Activated CD4-positive, alpha-beta T cell treated with anti-CD3 and anti-CD28 coated beads, Interleukin-2, amount 10 ng/mL, durations not matched to agents 7 days and 5 days (primary cell): Measurements from ENCODE around the gene SLC43A1. TPM values are rescaled to one million over a fixed set of nuclear protein-coding genes. Genes with fewer than 3 reads are reported as not detected.
A peak's percentile ranks its signal among the peaks of the same experiment; 100 is the strongest.

Experiments
- CTCF ChIA-PET: fragments of 350-600 bp; sonication (Branson Sonifier 250); formaldehyde crosslinking; loops from one replicate; lab custom pipeline; 2021; ENCODE audit warnings: antibody characterized with exemption; lab: Charles Lee
- POLR2A ChIA-PET: fragments of 350-600 bp; sonication (Branson Sonifier 250); formaldehyde crosslinking; loops from one replicate; lab custom pipeline; 2021; ENCODE audit warnings: antibody characterized with exemption; lab: Charles Lee
- DNase-seq: peaks from one replicate; pipeline ENCODE4 v3.0.0-alpha.2; 2020
- H3K27ac Mint-ChIP-seq: one replicate; pipeline ENCODE4 v1.8.0; 2021; ENCODE audit warnings: mild to moderate bottlenecking, moderate library complexity, mixed read lengths
- H3K27me3 Mint-ChIP-seq: one replicate; pipeline ENCODE4 v1.8.0; 2021; ENCODE audit warnings: mixed read lengths
- H3K36me3 Mint-ChIP-seq: one replicate; pipeline ENCODE4 v1.8.0; 2021; ENCODE audit warnings: low read depth, mixed read lengths
- H3K4me1 Mint-ChIP-seq: one replicate; pipeline ENCODE4 v1.8.0; 2021; ENCODE audit warnings: mixed read lengths
- H3K4me3 Mint-ChIP-seq: one replicate; pipeline ENCODE4 v1.8.0; 2021; ENCODE audit warnings: mild to moderate bottlenecking, moderate library complexity, mixed read lengths
- H3K9me3 Mint-ChIP-seq: one replicate; pipeline ENCODE4 v1.8.0; 2021; ENCODE audit warnings: mixed read lengths
- total RNA-seq, 2 experiments: library from RNA; stranded (reverse); gene quantifications; one replicate each; pipeline ENCODE4 v1.2.3, GENCODE V29; 2021

Gene SLC43A1
- 10 to 100 TPM; 22.9 to 23.4 TPM for total RNA-seq

GRCh38 chr11:57515332-57516060, at the start of gene SLC43A1:
SLC43A1 (minus strand) TSS chr11:57515702; CDS start chr11:57514111, 1,591 bp downstream.
- Mint-ChIP-seq H3K4me1 (peaks cover 31% of the 10 kb centered on the region), H3K4me3 (peak within 1 kb of the TSS; percentile 99), H3K9me3 (no peaks in the 10 kb centered on the region), H3K27ac (peak within 1 kb of the TSS; percentile 94), H3K36me3 (peaks cover 2% of the 10 kb centered on the region), H3K27me3 (no peaks in the 10 kb centered on the region)
- peak; percentile 36 for DNase-seq
- ChIA-PET CTCF (interaction anchor here (0.7 to 6.5 kb wide), 10 partner anchors 9 to 129 kb away, joined by 3 to 49 read pairs (median 7); partner anchors contain the start of gene RTN4RL2), POLR2A (interaction anchor here (1.2 kb wide), 1 partner anchor 15 kb away, joined by 3 read pairs; the partner anchor contains the start of gene TIMM10)

GRCh38 chr11:57562596-57562995, 47.1 kb upstream of the SLC43A1 start:
- CTCF ChIA-PET: interaction anchor here (1.1 kb wide), 2 partner anchors 11 to 15 kb away, joined by 3 to 4 read pairs; no protein-coding TSS in a partner anchor
- Mint-ChIP-seq H3K27ac (peak overlapping the region; percentile 37), H3K36me3 (peaks cover 67% of the 10 kb centered on the region), H3K9me3 (no peaks in the 10 kb centered on the region), H3K4me3 (no peak overlapping the region), H3K4me1 (peaks cover 49% of the 10 kb centered on the region), H3K27me3 (no peaks in the 10 kb centered on the region)
- DNase-seq: no peak
- POLR2A ChIA-PET: no interaction called here

- no peak for DNase-seq
- ChIA-PET POLR2A (interaction anchor here (0.5 kb wide), 1 partner anchor 27 kb away, joined by 3 read pairs; no protein-coding TSS in a partner anchor), CTCF (no interaction called here)
- H3K27me3 Mint-ChIP-seq: no peaks in the 10 kb centered on the region
- peaks cover 74% of the 10 kb centered on the region for H3K36me3 Mint-ChIP-seq
- peaks cover 54% of the 10 kb centered on the region for H3K4me1 Mint-ChIP-seq
- H3K9me3 Mint-ChIP-seq: no peaks in the 10 kb centered on the region
- no peak overlapping the region for H3K4me3 Mint-ChIP-seq
- no peak overlapping the region for H3K27ac Mint-ChIP-seq
Observed at GRCh38 chr11:57560146-57560545, 44.6 kb upstream of the SLC43A1 start.

GRCh38 chr11:57556041-57556440, 40.5 kb upstream of the SLC43A1 start:
- Mint-ChIP-seq H3K27me3 (no peaks in the 10 kb centered on the region), H3K36me3 (peaks cover 72% of the 10 kb centered on the region), H3K4me3 (no peak overlapping the region), H3K9me3 (no peaks in the 10 kb centered on the region), H3K27ac (no peak overlapping the region), H3K4me1 (peaks cover 22% of the 10 kb centered on the region)
- POLR2A ChIA-PET: no interaction called here
- no peak for DNase-seq
- CTCF ChIA-PET: interaction anchor here (1.8 kb wide), 1 partner anchor 12 kb away, joined by 4 read pairs; the partner anchor contains the start of gene UBE2L6

- POLR2A ChIA-PET: no interaction called here
- peaks cover 20% of the 10 kb centered on the region for H3K4me1 Mint-ChIP-seq
- H3K9me3 Mint-ChIP-seq: no peaks in the 10 kb centered on the region
- CTCF ChIA-PET: interaction anchor here (0.6 to 1.8 kb wide), 2 partner anchors 12 to 141 kb away, joined by 4 read pairs; partner anchors contain the start of gene UBE2L6
- H3K27me3 Mint-ChIP-seq: no peaks in the 10 kb centered on the region
- H3K36me3 Mint-ChIP-seq: peaks cover 73% of the 10 kb centered on the region
- H3K27ac Mint-ChIP-seq: no peak overlapping the region
- no peak for DNase-seq
- no peak overlapping the region for H3K4me3 Mint-ChIP-seq
Observed at GRCh38 chr11:57555393-57555792, 39.9 kb upstream of the SLC43A1 start.

DNA sequence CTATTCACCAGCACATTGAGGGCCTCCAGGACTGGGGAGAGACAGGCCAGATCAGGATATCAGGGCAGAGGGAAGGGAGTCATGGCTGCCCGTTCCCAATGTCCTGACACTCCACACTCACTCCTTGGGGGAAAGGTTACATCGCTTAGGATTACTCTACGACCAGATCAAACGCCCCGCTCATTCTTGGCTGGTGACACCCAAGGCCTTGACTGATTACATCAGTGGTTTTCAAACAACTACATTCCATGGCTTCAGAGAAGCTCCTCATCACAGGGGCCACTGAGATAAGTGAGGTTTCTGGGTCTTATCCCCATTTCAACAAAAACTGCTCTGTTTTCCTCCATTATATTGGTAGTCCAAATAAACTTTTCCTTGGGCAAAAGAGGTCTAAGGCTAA, 37.0 kb upstream of the SLC43A1 start:
- POLR2A ChIA-PET: no interaction called here
- Mint-ChIP-seq H3K4me3 (no peak overlapping the region), H3K27me3 (no peaks in the 10 kb centered on the region), H3K36me3 (peaks cover 75% of the 10 kb centered on the region), H3K9me3 (no peaks in the 10 kb centered on the region), H3K27ac (no peak overlapping the region), H3K4me1 (peaks cover 21% of the 10 kb centered on the region)
- CTCF ChIA-PET: interaction anchor here (0.6 to 1.0 kb wide), 2 partner anchors 11 to 81 kb away, joined by 3 read pairs; no protein-coding TSS in a partner anchor
- no peak for DNase-seq

DNA sequence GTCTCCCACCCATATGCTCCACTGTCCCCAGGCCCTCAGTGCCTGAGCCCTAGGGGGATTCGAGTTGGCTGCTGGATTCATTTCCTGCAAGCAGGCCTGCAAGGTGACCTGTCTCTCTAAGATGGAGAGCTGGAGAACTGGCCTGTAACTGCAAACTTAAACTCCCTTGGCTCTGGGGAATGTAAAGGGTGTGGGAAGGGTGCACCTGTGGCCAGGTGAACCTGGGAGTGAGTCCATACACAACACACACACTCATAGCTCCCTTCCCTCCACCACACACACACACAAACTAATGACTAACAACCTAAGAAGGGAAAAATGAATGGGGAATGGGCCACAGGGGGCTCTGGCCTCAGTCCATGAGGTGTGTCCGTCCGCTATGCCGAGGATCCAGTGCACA, 36.4 kb upstream of the SLC43A1 start:
- Mint-ChIP-seq H3K36me3 (peaks cover 74% of the 10 kb centered on the region), H3K27me3 (no peaks in the 10 kb centered on the region), H3K4me3 (no peak overlapping the region), H3K9me3 (no peaks in the 10 kb centered on the region), H3K4me1 (peaks cover 18% of the 10 kb centered on the region), H3K27ac (no peak overlapping the region)
- ChIA-PET CTCF (interaction anchor here (0.6 to 1.4 kb wide), 3 partner anchors 10 to 82 kb away, joined by 3 to 4 read pairs (median 3); no protein-coding TSS in a partner anchor), POLR2A (no interaction called here)
- DNase-seq: no peak

DNA sequence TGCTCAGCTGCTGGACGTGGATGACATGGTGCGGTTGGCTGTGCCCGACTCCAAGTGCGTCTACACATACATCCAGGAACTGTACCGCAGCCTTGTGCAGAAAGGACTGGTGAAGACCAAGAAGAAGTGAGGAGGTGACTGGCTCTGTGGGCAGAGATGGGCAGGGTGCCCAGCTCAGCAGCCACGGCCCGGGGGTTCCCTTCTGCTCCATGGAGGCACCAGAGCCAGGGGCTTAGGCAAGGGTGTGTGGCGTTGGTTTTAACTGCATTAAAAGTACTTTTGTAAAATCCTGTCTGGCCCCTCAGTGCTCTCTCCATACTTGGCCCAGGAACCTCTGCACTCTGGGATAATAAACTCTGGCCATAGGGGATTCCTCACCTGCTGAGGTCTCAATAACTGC, 34.5 kb upstream of the SLC43A1 start:
- Mint-ChIP-seq H3K27me3 (no peaks in the 10 kb centered on the region), H3K27ac (no peak overlapping the region), H3K4me1 (peaks cover 10% of the 10 kb centered on the region), H3K4me3 (no peak overlapping the region), H3K9me3 (no peaks in the 10 kb centered on the region), H3K36me3 (peaks cover 58% of the 10 kb centered on the region)
- ChIA-PET POLR2A (no interaction called here), CTCF (interaction anchor here (0.6 to 1.6 kb wide), 3 partner anchors 16 to 32 kb away, joined by 3 read pairs; no protein-coding TSS in a partner anchor)
- no peak for DNase-seq

DNA sequence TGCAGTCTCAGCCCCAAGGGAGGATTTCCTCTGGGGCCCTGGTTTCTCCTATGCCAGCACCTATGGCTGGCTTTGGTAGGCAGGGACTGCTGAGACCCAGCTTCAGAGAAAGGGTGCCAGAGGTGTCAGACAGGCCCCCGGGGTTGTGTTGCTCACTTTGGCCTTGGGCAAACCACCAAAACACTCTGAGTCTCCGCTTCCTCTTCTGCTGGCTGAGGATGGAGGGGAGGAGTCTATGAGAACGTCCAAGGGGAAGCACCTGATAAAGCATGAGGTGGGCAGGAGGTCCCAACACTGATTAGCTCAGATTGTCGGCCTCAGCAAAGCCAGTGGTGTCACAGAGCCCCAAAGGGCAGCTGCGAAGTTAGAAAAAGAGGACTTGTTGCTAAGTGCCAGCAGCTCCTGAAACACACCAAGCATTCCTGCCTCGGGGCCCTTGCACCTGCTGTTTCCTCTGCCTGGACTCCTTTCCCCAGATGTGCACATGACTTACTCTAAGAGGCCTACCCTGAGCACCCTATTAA, 32.4 kb upstream of the SLC43A1 start:
- ChIA-PET POLR2A (no interaction called here), CTCF (interaction anchor here (0.7 to 1.8 kb wide), 4 partner anchors 10 to 93 kb away, joined by 3 to 6 read pairs (median 4); partner anchors contain the start of gene SMTNL1)
- H3K27ac Mint-ChIP-seq: no peak overlapping the region

GRCh38 chr11:57546869-57547475, 31.5 kb upstream of the SLC43A1 start:
- CTCF ChIA-PET: interaction anchor here (0.5 to 1.8 kb wide), 8 partner anchors 15 to 161 kb away, joined by 3 to 5 read pairs (median 3); no protein-coding TSS in a partner anchor
- Mint-ChIP-seq H3K9me3 (no peaks in the 10 kb centered on the region), H3K36me3 (peaks cover 42% of the 10 kb centered on the region), H3K4me3 (no peak overlapping the region), H3K27ac (no peak overlapping the region), H3K27me3 (no peaks in the 10 kb centered on the region), H3K4me1 (peaks cover 8% of the 10 kb centered on the region)
- POLR2A ChIA-PET: no interaction called here
- DNase-seq: no peak

More for the DNA sequence above, 32.4 kb upstream of the SLC43A1 start:
- Mint-ChIP-seq H3K9me3 (no peaks in the 10 kb centered on the region), H3K4me3 (no peak overlapping the region), H3K4me1 (peaks cover 8% of the 10 kb centered on the region), H3K27me3 (no peaks in the 10 kb centered on the region), H3K36me3 (peaks cover 44% of the 10 kb centered on the region)
- no peak for DNase-seq

DNA sequence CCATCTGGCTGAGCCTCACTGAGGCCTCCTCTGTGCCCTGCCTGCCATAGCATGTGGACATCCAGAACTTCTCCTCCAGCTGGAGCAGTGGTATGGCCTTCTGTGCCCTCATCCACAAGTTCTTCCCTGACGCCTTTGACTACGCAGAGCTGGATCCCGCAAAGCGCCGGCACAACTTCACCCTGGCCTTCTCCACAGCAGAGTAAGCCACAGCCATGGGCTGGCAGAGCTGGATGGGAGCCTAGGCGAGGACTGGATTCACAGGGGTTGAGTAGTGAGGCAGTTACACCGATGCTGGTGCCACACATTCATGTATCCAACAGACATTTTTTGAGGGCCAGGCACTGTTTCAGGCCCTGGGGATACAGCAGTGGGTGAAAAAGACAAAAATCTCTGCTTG, 30.9 kb upstream of the SLC43A1 start:
- ChIA-PET CTCF (interaction anchor here (1.0 to 1.8 kb wide), 3 partner anchors 20 to 94 kb away, joined by 3 to 5 read pairs (median 4); no protein-coding TSS in a partner anchor), POLR2A (no interaction called here)
- no peak for DNase-seq
- no peak overlapping the region for H3K27ac Mint-ChIP-seq
- H3K4me1 Mint-ChIP-seq: peaks cover 8% of the 10 kb centered on the region
- H3K4me3 Mint-ChIP-seq: no peak overlapping the region
- H3K36me3 Mint-ChIP-seq: peaks cover 39% of the 10 kb centered on the region
- no peaks in the 10 kb centered on the region for H3K27me3 Mint-ChIP-seq
- no peaks in the 10 kb centered on the region for H3K9me3 Mint-ChIP-seq

- H3K4me1 Mint-ChIP-seq: peaks cover 8% of the 10 kb centered on the region
- H3K9me3 Mint-ChIP-seq: no peaks in the 10 kb centered on the region
- POLR2A ChIA-PET: interaction anchor here (0.6 kb wide), 1 partner anchor 103 kb away, joined by 3 read pairs; no protein-coding TSS in a partner anchor
- CTCF ChIA-PET: interaction anchor here (0.6 to 1.8 kb wide), 4 partner anchors 52 to 95 kb away, joined by 3 to 5 read pairs (median 3); no protein-coding TSS in a partner anchor
- H3K36me3 Mint-ChIP-seq: peaks cover 40% of the 10 kb centered on the region
- no peak for DNase-seq
- no peak overlapping the region for H3K4me3 Mint-ChIP-seq
- no peaks in the 10 kb centered on the region for H3K27me3 Mint-ChIP-seq
- H3K27ac Mint-ChIP-seq: no peak overlapping the region
Observed at GRCh38 chr11:57545883-57546282, 30.4 kb upstream of the SLC43A1 start.
